ENCODE data around the gene MOB3C. TPM values are rescaled to one million over a fixed set of nuclear protein-coding genes. Genes with fewer than 3 reads are reported as not detected.

MOB3C gene
- total RNA-seq, 1 experiment from 2014 or later = 13.2 TPM

DNA sequence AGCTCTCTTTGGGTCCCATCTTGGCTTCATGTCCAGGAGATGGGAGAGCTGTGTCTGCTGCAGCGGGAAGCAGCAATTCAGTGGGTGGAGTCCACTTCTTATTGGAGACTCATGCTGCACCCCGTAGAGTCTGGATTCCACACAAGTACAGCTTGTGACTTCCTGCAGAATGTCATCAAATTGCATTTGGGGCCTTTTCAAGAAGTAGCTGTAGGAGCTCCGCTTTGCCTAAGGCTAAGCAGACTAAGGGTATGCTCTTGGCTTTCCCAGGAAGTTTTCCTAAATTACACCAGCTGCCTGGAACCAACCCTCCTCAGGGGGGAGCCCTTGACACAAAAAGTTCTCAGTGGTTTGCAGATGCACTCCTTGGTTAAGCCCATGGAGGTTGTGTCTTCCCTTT is 5.7 kb upstream of the MOB3C start:
- H3F3A ChIP-seq (ENCODE audit: low read length, unreplicated experiment) = no peaks in the 10 kb centered on the region

DNA sequence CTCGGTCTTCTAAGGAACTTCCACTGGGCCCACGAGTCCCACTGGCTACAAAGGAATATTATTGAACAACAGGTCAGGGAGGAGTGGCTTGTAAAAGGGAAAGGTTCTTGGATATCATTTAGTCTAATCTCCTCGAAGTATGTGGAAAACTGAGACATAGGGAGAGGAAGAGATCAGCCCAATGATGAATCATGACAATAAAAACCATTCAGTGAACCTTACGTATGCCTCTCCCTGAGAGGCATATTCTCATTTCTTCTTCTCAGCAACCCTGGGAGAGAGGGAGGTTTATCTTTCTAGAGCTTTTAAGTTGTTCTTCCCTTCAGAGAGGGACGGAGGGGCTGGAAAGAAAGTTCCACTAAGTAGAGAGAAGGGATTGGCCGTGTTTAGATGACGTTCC is 5.3 kb upstream of the MOB3C start:
- no peaks in the 10 kb centered on the region for H3K27me3 ChIP-seq (ENCODE audit: low read length)
- H3K79me2 ChIP-seq (ENCODE audit: low read length) = no peaks in the 10 kb centered on the region
- H3K4me3 ChIP-seq (ENCODE audit: low read length) = peak overlapping the region; percentile 21; the same call in 1 of the 2 replicates
- H3K9me2 ChIP-seq (replicated peaks; ENCODE audit: low read length) = no peaks in the 10 kb centered on the region
- H3K9ac ChIP-seq (ENCODE audit: low read length) = no peak overlapping the region
- no peak for TF ChIP-seq EZH2 (IDR thresholded peaks at IDR 0.05; ENCODE audit: low read length, unreplicated experiment)
- TF ChIP-seq, protein P1, sequence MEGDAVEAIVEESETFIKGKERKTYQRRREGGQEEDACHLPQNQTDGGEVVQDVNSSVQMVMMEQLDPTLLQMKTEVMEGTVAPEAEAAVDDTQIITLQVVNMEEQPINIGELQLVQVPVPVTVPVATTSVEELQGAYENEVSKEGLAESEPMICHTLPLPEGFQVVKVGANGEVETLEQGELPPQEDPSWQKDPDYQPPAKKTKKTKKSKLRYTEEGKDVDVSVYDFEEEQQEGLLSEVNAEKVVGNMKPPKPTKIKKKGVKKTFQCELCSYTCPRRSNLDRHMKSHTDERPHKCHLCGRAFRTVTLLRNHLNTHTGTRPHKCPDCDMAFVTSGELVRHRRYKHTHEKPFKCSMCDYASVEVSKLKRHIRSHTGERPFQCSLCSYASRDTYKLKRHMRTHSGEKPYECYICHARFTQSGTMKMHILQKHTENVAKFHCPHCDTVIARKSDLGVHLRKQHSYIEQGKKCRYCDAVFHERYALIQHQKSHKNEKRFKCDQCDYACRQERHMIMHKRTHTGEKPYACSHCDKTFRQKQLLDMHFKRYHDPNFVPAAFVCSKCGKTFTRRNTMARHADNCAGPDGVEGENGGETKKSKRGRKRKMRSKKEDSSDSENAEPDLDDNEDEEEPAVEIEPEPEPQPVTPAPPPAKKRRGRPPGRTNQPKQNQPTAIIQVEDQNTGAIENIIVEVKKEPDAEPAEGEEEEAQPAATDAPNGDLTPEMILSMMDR (conservative IDR thresholded peaks at IDR 0.05; ENCODE audit: low read depth, low read length) = no peak
- TF ChIP-seq EZH2phosphoT487 (IDR thresholded peaks at IDR 0.05; ENCODE audit: borderline replicate concordance, low read length) = no peak
- intact Hi-C loops (cut with micrococcal nuclease) = loop anchor here (2.0 kb wide), 2 partner anchors 21 to 97 kb away; partner anchors contain the start of gene EFCAB14
- no peaks in the 10 kb centered on the region for H4K20me1 ChIP-seq (ENCODE audit: low read length)
- peak; percentile 93 for ATAC-seq
- peak; percentile 77 for DNase-seq
- no peaks in the 10 kb centered on the region for H3F3A ChIP-seq (ENCODE audit: low read length, unreplicated experiment)
- H2AFZ ChIP-seq (ENCODE audit: low read length) = peak overlapping the region; percentile 51
- no TSS peak for BruUV-seq (replicated peaks)
- no peaks in the 10 kb centered on the region for H3K36me3 ChIP-seq (ENCODE audit: low read depth, low read length)
- peak overlapping the region; percentile 74 for H3K27ac ChIP-seq (ENCODE audit: low read length)
- ChIA-PET POLR2A (ENCODE audit: unreplicated experiment) (interaction anchor here (0.7 kb wide), 1 partner anchor 18 kb away, joined by 3 read pairs; the partner anchor contains the start of gene MKNK1), CTCF (interaction anchor here (1.4 kb wide), 1 partner anchor 10 kb away, joined by 3 read pairs; no protein-coding TSS in a partner anchor)
- H3K4me1 ChIP-seq (ENCODE audit: insufficient read depth, low read length) = peaks cover 28% of the 10 kb centered on the region
- H3K4me2 ChIP-seq (ENCODE audit: low read length) = peak overlapping the region; percentile 69
- no peaks in the 10 kb centered on the region for H3K9me3 ChIP-seq (ENCODE audit: low read length)

More for the DNA sequence above, 5.7 kb upstream of the MOB3C start:
- Histone ChIP-seq H3K4me3 (ENCODE audit: low read length) (peak overlapping the region; percentile 21; the same call in 1 of the 2 replicates), H3K79me2 (ENCODE audit: low read length) (no peaks in the 10 kb centered on the region), H2AFZ (ENCODE audit: low read length) (peak overlapping the region; percentile 51), H3K27ac (ENCODE audit: low read length) (peak overlapping the region; percentile 74), H3K36me3 (ENCODE audit: low read depth, low read length) (no peaks in the 10 kb centered on the region), H3K4me2 (ENCODE audit: low read length) (peak overlapping the region; percentile 69), H3K4me1 (ENCODE audit: insufficient read depth, low read length) (peaks cover 24% of the 10 kb centered on the region), H3K9ac (ENCODE audit: low read length) (no peak overlapping the region), H3K9me3 (ENCODE audit: low read length) (no peaks in the 10 kb centered on the region), H3K27me3 (ENCODE audit: low read length) (no peaks in the 10 kb centered on the region), H3K9me2 (replicated peaks; ENCODE audit: low read length) (no peaks in the 10 kb centered on the region), H4K20me1 (ENCODE audit: low read length) (no peaks in the 10 kb centered on the region)
- TSS peak; percentile 58 for BruUV-seq (replicated peaks)
- POLR2A ChIA-PET (ENCODE audit: unreplicated experiment) = interaction anchor here (0.7 kb wide), 1 partner anchor 18 kb away, joined by 3 read pairs; the partner anchor contains the start of gene MKNK1
- ATAC-seq (peak; percentile 66), DNase-seq (peak; percentile 64)
- CTCF ChIA-PET = interaction anchor here (1.4 kb wide), 1 partner anchor 11 kb away, joined by 3 read pairs; no protein-coding TSS in a partner anchor
- intact Hi-C loops (cut with micrococcal nuclease) = loop anchor here (2.0 kb wide), 2 partner anchors 20 to 96 kb away; partner anchors contain the start of gene EFCAB14
- TF ChIP-seq EZH2 (IDR thresholded peaks at IDR 0.05; ENCODE audit: low read length, unreplicated experiment) = no peak
- TF ChIP-seq, protein P1 (conservative IDR thresholded peaks at IDR 0.05; ENCODE audit: low read depth, low read length) = peak; percentile 72

DNA sequence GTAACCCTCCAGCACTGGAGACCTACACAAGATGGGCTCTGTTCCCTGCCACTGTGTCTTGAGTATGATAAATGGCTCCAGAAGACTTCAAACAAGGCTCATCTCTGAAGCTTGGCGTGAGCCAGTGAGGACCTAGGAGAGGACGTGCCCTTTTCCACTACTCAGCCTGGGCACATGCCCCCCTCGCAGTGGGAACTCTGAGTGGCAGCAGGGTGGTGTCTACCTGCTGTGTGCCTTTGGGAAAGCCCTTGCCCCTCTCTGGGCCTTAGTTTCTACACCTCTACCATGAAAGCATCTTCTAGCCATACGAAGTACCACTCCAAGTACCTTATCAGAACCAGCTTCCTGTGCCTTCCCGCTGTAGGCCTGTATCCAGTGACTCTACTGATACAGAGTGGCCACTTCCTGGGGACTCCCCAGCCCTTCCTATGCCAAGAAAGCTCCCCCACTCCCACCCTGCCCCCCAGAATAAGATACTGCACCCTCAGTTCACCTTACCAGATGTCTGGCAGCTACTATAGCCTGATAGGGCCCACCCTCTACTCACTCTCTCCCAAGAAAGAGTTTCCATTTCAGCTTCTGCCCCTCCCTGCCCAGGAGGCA is 3.1 kb upstream of the MOB3C start:
- H3K4me1 ChIP-seq (ENCODE audit: insufficient read depth, low read length) = peaks cover 44% of the 10 kb centered on the region
- H3F3A ChIP-seq (ENCODE audit: low read length, unreplicated experiment) = no peaks in the 10 kb centered on the region
- no peak overlapping the region for H3K9ac ChIP-seq (ENCODE audit: low read length)
- ChIA-PET CTCF (no interaction called here), POLR2A (ENCODE audit: unreplicated experiment) (no interaction called here)
- H3K9me2 ChIP-seq (replicated peaks; ENCODE audit: low read length) = no peaks in the 10 kb centered on the region
- DNase-seq = no peak
- intact Hi-C loops (cut with micrococcal nuclease) = no loop called here
- BruUV-seq (replicated peaks) = no TSS peak
- H3K36me3 ChIP-seq (ENCODE audit: low read depth, low read length) = no peaks in the 10 kb centered on the region
- H3K9me3 ChIP-seq (ENCODE audit: low read length) = no peaks in the 10 kb centered on the region
- no peak for ATAC-seq
- no peaks in the 10 kb centered on the region for H3K27me3 ChIP-seq (ENCODE audit: low read length)
- no peaks in the 10 kb centered on the region for H4K20me1 ChIP-seq (ENCODE audit: low read length)
- H3K4me3 ChIP-seq (ENCODE audit: low read length) = no peak overlapping the region
- no peak overlapping the region for H3K27ac ChIP-seq (ENCODE audit: low read length)
- no peak overlapping the region for H3K4me2 ChIP-seq (ENCODE audit: low read length)
- no peak overlapping the region for H2AFZ ChIP-seq (ENCODE audit: low read length)
- H3K79me2 ChIP-seq (ENCODE audit: low read length) = peaks cover 13% of the 10 kb centered on the region
- TF ChIP-seq EZH2phosphoT487 (IDR thresholded peaks at IDR 0.05; ENCODE audit: borderline replicate concordance, low read length) = no peak
- TF ChIP-seq EZH2 (IDR thresholded peaks at IDR 0.05; ENCODE audit: low read length, unreplicated experiment) = no peak
- TF ChIP-seq, protein P1 (conservative IDR thresholded peaks at IDR 0.05; ENCODE audit: low read depth, low read length) = no peak
